Stimulated activated CD4-positive, alpha-beta T cell treated with anti-CD3 and anti-CD28 coated beads, Interleukin-2, amount 100 ng/mL, for 4 hours (primary cell): ENCODE results near the gene TUBGCP6.

Experiments
- DNase-seq: peaks from one replicate; pipeline ENCODE4 v3.0.0-alpha.2; 2020; ENCODE audit warnings: low read depth

The TUBGCP6 gene

DNA sequence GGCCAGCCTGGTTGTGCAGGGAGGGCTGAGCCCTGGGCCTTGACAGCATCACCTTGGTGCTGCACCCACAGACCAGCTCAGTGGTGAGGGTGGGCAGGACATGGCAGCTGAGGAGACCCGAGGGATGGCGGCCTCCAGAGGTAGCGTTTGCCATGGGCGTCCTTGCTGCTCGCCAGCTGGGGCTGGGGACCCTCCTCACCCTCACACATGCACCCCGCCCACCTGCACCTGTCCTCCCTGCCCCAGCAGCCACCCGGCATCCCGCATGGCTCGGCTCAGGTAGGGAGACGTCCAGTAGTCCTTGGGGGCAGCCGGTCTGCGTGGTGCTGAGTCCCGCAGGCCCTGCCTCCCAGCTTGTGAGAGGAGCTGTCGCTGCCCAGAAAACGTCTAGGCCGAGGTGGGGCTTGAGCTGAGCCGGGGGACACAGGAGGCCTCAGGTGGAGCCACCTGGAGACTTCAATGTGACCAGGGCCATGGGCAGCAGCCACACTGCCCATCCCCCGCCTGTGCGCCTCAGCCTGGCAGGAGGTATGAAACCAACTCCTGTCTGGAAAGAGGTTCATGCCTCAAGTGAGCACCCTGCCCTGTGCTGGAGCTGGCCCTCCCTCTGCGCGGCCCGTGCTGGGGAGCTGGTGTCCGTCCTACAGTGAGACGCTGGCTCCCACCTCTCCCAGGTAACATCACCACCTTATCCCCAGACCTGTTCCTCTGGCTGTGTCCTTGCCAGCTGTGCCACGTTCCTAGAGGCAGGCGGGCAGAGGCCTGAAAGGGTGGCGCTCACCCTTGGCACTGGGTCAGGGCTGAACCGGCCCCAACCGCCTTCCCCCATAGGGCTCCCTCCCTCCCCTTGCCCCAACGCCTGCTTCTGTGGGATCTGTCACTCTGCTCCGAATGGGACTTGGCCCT, 62.4 kb downstream of the TUBGCP6 start:
- DNase-seq, result no peak

GRCh38 chr22:50180727-50181521, 63.9 kb downstream of the TUBGCP6 start:
- no peak for DNase-seq

- no peak for DNase-seq
Measured at GRCh38 chr22:50179937-50180726, 64.7 kb downstream of the TUBGCP6 start.

DNA sequence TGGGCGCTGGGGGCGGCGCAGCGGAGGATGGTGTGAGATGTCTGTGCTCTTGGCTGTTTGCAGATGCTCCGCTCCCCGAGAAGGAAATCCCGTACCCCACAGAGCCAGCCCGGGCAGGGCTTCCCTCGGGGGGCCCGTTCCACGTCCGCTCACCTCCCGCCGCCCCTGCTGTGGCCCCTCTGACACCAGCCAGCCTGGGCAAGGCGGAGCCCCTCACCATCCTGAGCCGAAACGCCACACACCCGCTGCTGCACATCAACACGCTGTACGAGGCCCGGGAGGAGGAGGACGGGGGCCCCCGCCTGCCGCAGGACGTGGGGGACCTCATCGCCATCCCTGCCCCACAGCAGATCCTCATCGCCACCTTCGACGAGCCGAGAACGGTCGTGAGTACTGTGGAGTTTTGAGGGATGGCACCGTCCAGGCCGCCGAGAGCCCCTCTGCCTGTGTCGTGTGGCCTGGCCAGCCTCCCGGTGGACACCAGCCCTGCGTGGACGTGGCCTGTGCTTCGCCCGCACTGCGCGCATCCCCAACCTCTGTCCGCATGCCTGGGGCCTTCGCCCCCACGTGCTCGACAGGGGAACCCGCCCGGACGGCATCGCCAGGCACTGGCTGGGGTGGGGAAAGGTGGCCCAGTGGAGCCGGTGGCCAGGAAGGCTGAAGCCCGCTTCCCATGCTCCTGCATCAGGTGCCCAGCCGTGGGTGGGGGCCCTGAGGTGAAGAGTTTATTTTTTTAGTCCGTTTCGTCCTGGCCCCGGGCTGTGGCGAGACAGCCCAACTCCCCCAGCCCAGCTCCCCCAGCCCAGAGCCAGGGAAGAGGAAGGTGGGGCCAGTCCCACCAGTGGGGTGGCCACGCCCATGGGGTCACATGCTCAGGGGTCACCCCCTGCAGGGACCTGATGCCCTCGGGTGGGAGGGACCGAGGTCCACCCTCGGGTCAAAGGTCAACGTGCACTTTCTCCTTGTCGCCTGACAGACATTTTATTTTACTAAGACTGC, 65.7 kb downstream of the TUBGCP6 start:
- DNase-seq, result no peak

- no peak for DNase-seq
Measured at GRCh38 chr22:50178471-50178864, 66.4 kb downstream of the TUBGCP6 start.

DNA sequence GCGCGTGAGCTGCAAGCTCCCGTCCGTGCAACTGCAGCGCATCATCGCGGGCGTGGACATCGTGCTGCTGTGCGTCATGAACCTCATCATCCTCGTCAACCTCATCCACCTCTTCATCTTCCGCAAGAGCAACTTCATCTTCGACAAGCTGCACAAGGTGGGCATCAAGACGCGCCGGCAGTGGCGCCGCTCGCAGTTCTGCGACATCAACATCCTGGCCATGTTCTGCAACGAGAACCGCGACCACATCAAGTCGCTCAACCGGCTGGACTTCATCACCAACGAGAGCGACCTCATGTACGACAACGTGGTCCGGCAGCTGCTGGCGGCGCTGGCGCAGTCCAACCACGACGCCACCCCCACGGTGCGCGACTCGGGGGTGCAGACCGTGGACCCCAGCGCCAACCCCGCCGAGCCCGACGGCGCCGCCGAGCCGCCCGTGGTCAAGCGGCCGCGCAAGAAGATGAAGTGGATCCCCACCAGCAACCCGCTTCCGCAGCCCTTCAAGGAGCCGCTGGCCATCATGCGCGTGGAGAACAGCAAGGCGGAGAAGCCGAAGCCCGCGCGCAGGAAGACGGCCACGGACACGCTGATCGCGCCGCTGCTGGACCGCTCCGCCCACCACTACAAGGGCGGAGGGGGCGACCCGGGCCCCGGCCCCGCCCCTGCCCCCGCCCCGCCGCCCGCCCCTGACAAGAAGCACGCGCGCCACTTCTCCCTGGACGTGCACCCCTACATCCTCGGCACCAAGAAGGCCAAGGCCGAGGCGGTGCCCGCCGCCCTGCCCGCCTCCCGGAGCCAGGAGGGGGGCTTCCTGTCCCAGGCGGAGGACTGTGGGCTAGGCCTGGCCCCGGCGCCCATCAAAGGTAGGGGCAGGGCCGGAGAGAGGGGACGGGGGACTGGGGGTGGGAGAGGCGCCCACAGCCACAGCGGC, 67.0 kb downstream of the TUBGCP6 start:
- no peak for DNase-seq

DNA sequence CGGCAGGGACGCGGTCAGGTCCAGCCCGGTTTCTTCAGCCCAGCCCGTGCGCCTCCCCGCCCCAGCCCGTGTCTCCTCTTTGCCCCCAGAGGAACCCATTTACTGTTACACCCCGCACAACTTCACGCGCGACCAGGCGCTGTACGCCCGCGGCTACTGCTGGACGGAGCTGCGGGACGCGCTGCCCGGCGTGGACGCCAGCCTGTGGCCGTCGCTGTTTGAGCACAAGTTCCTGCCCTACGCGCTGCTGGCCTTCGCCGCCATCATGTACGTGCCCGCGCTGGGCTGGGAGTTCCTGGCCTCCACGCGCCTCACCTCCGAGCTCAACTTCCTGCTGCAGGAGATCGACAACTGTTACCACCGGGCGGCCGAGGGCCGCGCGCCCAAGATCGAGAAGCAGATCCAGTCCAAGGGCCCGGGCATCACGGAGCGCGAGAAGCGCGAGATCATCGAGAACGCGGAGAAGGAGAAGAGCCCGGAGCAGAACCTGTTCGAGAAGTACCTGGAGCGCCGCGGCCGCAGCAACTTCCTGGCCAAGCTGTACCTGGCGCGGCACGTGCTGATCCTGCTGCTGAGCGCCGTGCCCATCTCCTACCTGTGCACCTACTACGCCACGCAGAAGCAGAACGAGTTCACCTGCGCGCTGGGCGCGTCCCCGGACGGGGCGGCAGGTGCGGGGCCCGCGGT, 67.8 kb downstream of the TUBGCP6 start:
- DNase-seq, result no peak

DNA sequence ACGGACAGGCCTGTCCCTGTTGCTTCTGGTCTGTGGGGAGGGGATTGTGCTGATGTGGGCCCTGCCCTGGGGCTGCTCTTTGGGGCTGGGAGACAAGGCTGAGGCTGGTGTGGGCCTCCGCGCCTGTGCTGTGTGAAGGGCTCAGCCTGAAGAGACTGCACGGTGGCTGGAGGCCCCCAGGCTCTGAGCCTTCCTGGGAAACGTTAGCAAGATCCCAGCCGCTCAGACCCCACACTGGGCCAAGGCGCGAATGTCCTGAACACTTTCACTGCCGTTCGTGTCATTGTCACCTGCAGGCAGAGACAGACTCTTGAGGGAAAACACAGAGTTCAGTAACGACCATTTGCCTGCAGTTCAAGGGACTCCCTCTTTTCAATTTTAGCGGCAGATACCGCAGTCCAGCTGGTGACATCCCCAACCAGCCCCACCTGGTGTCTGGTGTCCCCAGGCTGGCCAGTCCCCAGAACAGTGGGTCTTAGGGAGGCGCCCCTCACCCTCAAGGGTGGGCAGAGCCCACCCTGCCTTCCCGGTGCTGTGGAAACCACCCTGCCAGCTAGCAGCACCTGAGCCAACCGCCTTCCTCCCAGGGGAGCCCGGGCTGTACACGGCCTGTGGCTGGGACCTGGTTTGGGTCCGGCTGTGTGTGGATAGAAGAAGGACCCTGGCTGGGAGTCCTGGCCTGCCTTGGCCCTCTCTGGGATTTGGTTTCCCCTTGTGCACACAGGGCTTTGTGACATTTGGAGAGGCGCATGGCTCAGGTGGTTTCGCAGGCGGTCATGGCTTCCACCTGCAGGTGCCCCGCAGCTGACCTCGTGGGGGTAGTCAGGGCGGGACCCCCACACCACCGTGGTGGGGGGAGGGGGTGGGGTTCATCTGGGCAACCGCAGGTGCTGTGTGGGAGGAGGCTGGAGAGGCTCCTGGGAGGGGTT, 68.6 kb downstream of the TUBGCP6 start:
- no peak for DNase-seq

GRCh38 chr22:50175191-50175461, 69.7 kb downstream of the TUBGCP6 start:
- DNase-seq, result no peak

GRCh38 chr22:50174382-50175190, 70.2 kb downstream of the TUBGCP6 start:
- no peak for DNase-seq

- no peak for DNase-seq
Measured at GRCh38 chr22:50173983-50174355, 70.9 kb downstream of the TUBGCP6 start.

DNA sequence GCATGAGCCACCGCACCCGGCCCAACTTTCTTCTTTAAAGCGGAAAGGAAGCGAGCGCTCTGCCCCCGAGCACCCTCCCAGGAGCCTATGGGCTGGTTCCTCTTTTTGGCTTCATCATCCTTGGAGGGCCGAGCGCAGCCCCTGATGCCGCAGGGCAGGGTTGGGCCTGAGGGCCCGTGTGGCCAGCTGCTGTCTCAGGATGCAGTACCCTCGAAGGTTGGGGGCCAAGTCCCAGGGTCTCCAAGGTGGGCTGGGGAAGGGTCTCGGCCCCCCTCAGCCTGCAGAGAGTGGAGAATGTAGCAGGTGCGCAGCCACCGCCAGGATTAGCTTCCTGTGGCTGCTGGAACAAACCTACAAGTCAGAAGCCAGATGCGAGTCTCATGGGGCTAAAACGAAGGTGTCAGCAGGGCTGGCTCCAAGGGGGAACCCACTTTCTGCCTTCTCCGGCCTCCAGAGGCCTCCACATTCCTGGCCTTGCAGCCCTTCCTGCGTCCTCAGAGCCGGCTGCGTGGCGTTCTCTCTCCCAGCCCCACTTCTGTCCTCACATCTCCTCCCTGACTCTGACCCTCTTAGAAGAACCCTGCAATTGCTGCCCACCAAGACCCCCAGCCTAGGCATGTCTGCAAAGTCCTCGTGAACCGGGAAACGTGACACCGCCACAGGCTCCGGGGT, 71.4 kb downstream of the TUBGCP6 start:
- DNase-seq, result no peak

DNA sequence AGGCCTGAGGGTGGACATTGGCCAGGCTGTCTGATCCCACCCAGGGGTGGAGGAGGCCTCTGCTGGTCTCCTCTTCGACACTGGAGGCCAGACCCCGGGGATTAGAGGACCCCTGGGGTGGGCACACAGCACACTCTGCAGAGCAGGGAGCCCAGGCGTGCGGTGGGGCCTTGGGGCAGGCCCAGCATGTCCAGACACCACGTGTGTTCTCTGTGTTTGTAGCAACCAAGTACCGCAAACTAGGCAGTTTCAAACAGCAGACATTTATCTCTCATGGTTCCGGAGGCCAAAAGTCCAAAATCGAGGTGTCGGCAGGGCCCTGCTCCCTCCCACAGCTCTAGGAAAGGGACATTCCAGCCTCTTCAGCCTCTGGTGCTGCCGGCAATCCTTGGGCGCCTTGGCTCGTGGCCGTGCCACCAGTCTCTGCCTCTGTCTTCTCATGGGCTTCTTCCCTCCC, 72.8 kb downstream of the TUBGCP6 start:
- no peak for DNase-seq

DNA sequence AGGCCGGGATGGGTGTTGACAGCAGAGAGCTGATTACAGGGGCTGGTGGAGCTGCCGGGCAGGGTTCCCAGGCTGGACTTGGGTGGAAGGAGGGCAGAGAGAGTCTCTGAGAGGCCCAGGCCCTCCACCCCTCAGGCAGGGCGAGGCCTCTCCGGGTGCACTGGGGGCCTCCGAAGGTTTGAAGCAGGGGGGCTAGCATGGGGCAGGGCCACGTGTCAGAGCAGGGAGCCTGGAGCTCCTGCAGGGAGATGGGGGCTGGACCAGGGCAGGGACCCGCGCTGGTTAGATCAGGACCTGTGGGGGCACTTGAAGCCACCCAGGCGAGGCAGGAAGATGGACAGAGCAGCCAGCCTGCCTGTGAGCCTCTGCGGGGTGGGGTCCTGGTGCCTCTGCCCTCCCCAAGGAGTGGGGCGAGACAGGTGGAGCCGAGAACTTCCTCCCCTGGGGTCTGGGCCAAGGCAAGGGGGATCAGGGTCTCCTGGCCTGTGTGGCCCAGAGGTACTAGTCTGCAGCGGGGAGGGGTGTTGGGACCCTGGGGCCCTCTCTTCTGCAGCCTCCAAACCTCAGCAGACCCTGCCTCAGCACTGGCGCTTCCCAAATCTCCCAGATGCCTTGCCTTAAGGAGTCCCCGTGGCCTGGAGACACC, 73.4 kb downstream of the TUBGCP6 start:
- no peak for DNase-seq

GRCh38 chr22:50170453-50171318, 74.1 kb downstream of the TUBGCP6 start, which contains the start of gene PANX2:
Gene PANX2 (plus strand): TSS chr22:50170731. CDS start chr22:50170731, 0 bp downstream.
- no peak for DNase-seq
